PC-3 (cell line): ENCODE results near the gene SPINK4. TPM values are rescaled to one million over a fixed set of nuclear protein-coding genes. Genes with fewer than 3 reads are reported as not detected.
A peak's percentile ranks its signal among the peaks of the same experiment; 100 is the strongest.

Experiments used
- ATAC-seq: fragments of 200-7000 bp; cut with Tn5 transposase; 2 replicates; pipeline ENCODE4 v1.9.1; 2020; ENCODE audit warnings: mild to moderate bottlenecking, moderate library complexity
- Bru-seq: library from RNA; stranded (reverse); fragments of 400-500 nt; gene quantifications from one replicate; lab custom pipeline; 2021; lab: Mats Ljungman, UMichigan
- BruChase-seq, 2 experiments: library from RNA; stranded (reverse); fragments of 400-500 nt; gene quantifications; one replicate each; lab custom pipeline; 2021; lab: Mats Ljungman, UMichigan
- BruUV-seq: library from RNA; stranded (reverse); fragments of 400-500 nt; replicated peaks from 2 replicates; lab custom pipeline; 2021; lab: Mats Ljungman, UMichigan
- CTCF ChIA-PET: fragments of 300-600 bp; sonication (Branson Sonifier 250); formaldehyde crosslinking; loops from one replicate; lab custom pipeline; 2022; ENCODE audit warnings: antibody characterized with exemption; lab: Charles Lee
- POLR2A ChIA-PET: fragments of 300-600 bp; sonication (Branson Sonifier 250); formaldehyde crosslinking; loops from one replicate; lab custom pipeline; 2022; ENCODE audit warnings: antibody characterized with exemption; ENCODE audit not compliant: unreplicated experiment; lab: Charles Lee
- DNase-seq: peaks from one replicate; pipeline ENCODE4 v3.0.0-alpha.2; 2015
- H2AFZ ChIP-seq: fragments of 300-600 bp; sonication (generic); 2 replicates; pipeline ENCODE4 v1.6.0; 2016; ENCODE audit warnings: antibody characterized with exemption, low read length
- H3F3A ChIP-seq: fragments of 300-600 bp; sonication (generic); one replicate; pipeline ENCODE4 v1.6.0; 2017; ENCODE audit warnings: antibody characterized with exemption, low read length, control low read depth, mild to moderate bottlenecking; ENCODE audit not compliant: unreplicated experiment
- H3K27ac ChIP-seq: fragments of 300-600 bp; sonication (generic); 2 replicates; pipeline ENCODE4 v1.5.1; 2016; ENCODE audit warnings: mild to moderate bottlenecking, low read length
- H3K27me3 ChIP-seq: fragments of 300-600 bp; sonication (generic); 2 replicates; pipeline ENCODE4 v1.6.1; 2016; ENCODE audit warnings: low read length, mixed read lengths
- H3K36me3 ChIP-seq: fragments of 300-600 bp; sonication (generic); 2 replicates; pipeline ENCODE4 v1.6.1; 2016; ENCODE audit warnings: low read depth, mixed run types, low read length, mixed read lengths
- H3K4me1 ChIP-seq: fragments of 300-600 bp; sonication (generic); 2 replicates; pipeline ENCODE4 v1.5.1; 2016; ENCODE audit warnings: low read length; ENCODE audit not compliant: insufficient read depth
- H3K4me2 ChIP-seq: fragments of 300-600 bp; sonication (generic); 2 replicates; pipeline ENCODE4 v1.6.0; 2016; ENCODE audit warnings: low read length
- H3K4me3 ChIP-seq: fragments of 300-600 bp; sonication (generic); 2 replicates; pipeline ENCODE4 v1.5.1; 2016; ENCODE audit warnings: mild to moderate bottlenecking, low read length, mixed read lengths
- H3K79me2 ChIP-seq: fragments of 300-600 bp; sonication (generic); 2 replicates; pipeline ENCODE4 v1.6.1; 2017; ENCODE audit warnings: low read length, mixed read lengths
- H3K9ac ChIP-seq: fragments of 300-600 bp; sonication (generic); 2 replicates; pipeline ENCODE4 v1.6.0; 2016; ENCODE audit warnings: mild to moderate bottlenecking, low read length
- H3K9me2 ChIP-seq: fragments of 300-600 bp; sonication (generic); replicated peaks from 2 replicates; pipeline ENCODE4 v1.6.1; 2016; ENCODE audit warnings: mixed run types, low read length, mixed read lengths
- H3K9me3 ChIP-seq: fragments of 300-600 bp; sonication (generic); 2 replicates; pipeline ENCODE4 v1.6.1; 2016; ENCODE audit warnings: low read length, mixed read lengths
- H4K20me1 ChIP-seq: fragments of 300-600 bp; sonication (generic); 2 replicates; pipeline ENCODE4 v1.6.1; 2016; ENCODE audit warnings: low read length, mixed read lengths
- EZH2 ChIP-seq: fragments of 300-600 bp; sonication (generic); IDR thresholded peaks from one replicate; pipeline ENCODE4 v1.6.1; 2017; ENCODE audit warnings: antibody characterized with exemption, mild to moderate bottlenecking, low read length; ENCODE audit not compliant: unreplicated experiment
- EZH2phosphoT487 ChIP-seq: fragments of 300-600 bp; sonication (generic); IDR thresholded peaks from 2 replicates; pipeline ENCODE4 v1.6.1; 2018; ENCODE audit warnings: mild to moderate bottlenecking, antibody characterized with exemption, low read length, borderline replicate concordance
- intact Hi-C: fragments of 100-400 bp; cut with micrococcal nuclease; formaldehyde crosslinking; loops from 2 replicates; pipeline ENCODE4 v1.9.0; 2023
- long read RNA-seq: library from polyadenylated mRNA; unstranded; transcript quantifications from one replicate; pipeline ENCODE4 v2.0.0, GENCODE V29; 2021; ENCODE audit not compliant: unreplicated experiment
- total RNA-seq: library from RNA; depleted of rRNA; stranded (reverse); fragments of >200 nt; gene quantifications from 2 replicates; pipeline ENCODE4 v1.2.3, GENCODE V29; 2014; rRNA removed
- TF ChIP-seq, protein P1 (sequence below): fragments of 300-600 bp; sonication (generic); conservative IDR thresholded peaks from 2 replicates; pipeline ENCODE4 v1.5.1; 2017; ENCODE audit warnings: antibody characterized with exemption, low read depth, mild to moderate bottlenecking, low read length

Gene SPINK4
- total RNA-seq = not detected in 2 replicates
- Bru-seq, nascent RNA = percentile 3 among the genes with signal in this experiment
- not detected for BruChase-seq, experiment 1, labeled RNA remaining after a 6-hour chase
- not detected for BruChase-seq, experiment 2, labeled RNA remaining after a 2-hour chase
- long read RNA-seq = 0 reads

- Histone ChIP-seq H3K9me3 (no peaks in the 10 kb centered on the region), H3F3A (no peaks in the 10 kb centered on the region), H3K4me3 (no peak within 1 kb of the TSS), H3K4me1 (peaks cover 3% of the 10 kb centered on the region), H3K9ac (no peak within 1 kb of the TSS), H3K27me3 (no peaks in the 10 kb centered on the region), H3K36me3 (no peaks in the 10 kb centered on the region), H2AFZ (no peak within 1 kb of the TSS), H3K4me2 (no peak within 1 kb of the TSS), H4K20me1 (no peaks in the 10 kb centered on the region), H3K9me2 (no peaks in the 10 kb centered on the region), H3K27ac (no peak within 1 kb of the TSS), H3K79me2 (no peaks in the 10 kb centered on the region)
- intact Hi-C loops = no loop called here
- ChIA-PET CTCF (no interaction called here), POLR2A (no interaction called here)
- ATAC-seq = no peak
- TF ChIP-seq EZH2 = no peak
- TF ChIP-seq, protein P1, sequence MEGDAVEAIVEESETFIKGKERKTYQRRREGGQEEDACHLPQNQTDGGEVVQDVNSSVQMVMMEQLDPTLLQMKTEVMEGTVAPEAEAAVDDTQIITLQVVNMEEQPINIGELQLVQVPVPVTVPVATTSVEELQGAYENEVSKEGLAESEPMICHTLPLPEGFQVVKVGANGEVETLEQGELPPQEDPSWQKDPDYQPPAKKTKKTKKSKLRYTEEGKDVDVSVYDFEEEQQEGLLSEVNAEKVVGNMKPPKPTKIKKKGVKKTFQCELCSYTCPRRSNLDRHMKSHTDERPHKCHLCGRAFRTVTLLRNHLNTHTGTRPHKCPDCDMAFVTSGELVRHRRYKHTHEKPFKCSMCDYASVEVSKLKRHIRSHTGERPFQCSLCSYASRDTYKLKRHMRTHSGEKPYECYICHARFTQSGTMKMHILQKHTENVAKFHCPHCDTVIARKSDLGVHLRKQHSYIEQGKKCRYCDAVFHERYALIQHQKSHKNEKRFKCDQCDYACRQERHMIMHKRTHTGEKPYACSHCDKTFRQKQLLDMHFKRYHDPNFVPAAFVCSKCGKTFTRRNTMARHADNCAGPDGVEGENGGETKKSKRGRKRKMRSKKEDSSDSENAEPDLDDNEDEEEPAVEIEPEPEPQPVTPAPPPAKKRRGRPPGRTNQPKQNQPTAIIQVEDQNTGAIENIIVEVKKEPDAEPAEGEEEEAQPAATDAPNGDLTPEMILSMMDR = no peak
- no peak for TF ChIP-seq EZH2phosphoT487
- no TSS peak for BruUV-seq
- no peak for DNase-seq
Measured at GRCh38 chr9:33239921-33240320, at the start of gene SPINK4. TSS of gene SPINK4 (plus strand) at chr9:33240167. CDS start at chr9:33240209, 42 bp downstream.

DNA sequence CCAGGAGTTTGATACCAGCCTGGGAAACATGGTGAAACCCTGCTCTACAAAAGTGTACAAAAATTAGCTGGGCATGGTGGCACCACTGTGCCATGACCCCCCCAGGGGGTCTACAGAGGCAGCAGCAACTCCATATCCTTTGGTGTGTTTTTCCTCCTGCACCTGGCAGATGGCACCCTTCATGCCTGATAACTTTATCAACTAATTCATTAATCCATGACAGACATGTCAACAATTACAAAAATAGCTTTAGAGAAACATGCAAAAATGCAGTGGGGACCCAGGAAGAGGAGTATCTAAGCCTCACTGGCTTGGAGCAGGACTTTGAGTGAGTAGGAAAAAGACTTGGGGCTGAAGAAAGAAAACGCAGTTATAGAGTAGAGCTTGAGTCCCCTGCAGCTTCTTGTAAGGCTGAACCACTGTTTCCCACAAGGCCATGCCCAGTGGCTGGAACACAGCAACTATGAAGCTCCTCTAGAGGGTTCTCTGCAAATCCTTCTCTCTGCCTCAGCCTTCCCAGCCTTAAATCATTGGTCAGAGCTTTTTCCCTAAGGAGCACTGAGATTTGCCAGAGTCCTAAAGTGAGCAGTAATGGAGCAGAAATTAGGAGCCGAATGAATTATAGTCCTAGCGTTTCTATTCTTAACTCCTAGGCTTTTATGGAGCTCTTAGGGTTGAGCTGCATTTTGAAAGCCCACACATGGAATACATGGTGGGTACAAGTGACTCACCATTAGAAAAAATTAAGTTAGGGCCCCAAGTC is 47.3 kb upstream of the SPINK4 start:
- H3K36me3 ChIP-seq = no peaks in the 10 kb centered on the region
- H3K9me2 ChIP-seq = no peaks in the 10 kb centered on the region
- H3K4me2 ChIP-seq = no peak overlapping the region
- no peak overlapping the region for H2AFZ ChIP-seq
- ATAC-seq (no peak), DNase-seq (no peak)
- CTCF ChIA-PET = no interaction called here
- no TSS peak for BruUV-seq
- H3F3A ChIP-seq = no peaks in the 10 kb centered on the region
- H3K4me3 ChIP-seq = no peak overlapping the region
- H3K79me2 ChIP-seq = no peaks in the 10 kb centered on the region
- TF ChIP-seq EZH2phosphoT487 (no peak), EZH2 (no peak)
- TF ChIP-seq, protein P1 = no peak
- intact Hi-C loops = no loop called here
- peaks cover 3% of the 10 kb centered on the region; the same call in 1 of the 2 replicates for H3K4me1 ChIP-seq
- POLR2A ChIA-PET = no interaction called here
- no peaks in the 10 kb centered on the region for H3K27me3 ChIP-seq
- H3K9ac ChIP-seq = no peak overlapping the region
- H3K9me3 ChIP-seq = no peaks in the 10 kb centered on the region
- H3K27ac ChIP-seq = no peak overlapping the region
- no peaks in the 10 kb centered on the region for H4K20me1 ChIP-seq

DNA sequence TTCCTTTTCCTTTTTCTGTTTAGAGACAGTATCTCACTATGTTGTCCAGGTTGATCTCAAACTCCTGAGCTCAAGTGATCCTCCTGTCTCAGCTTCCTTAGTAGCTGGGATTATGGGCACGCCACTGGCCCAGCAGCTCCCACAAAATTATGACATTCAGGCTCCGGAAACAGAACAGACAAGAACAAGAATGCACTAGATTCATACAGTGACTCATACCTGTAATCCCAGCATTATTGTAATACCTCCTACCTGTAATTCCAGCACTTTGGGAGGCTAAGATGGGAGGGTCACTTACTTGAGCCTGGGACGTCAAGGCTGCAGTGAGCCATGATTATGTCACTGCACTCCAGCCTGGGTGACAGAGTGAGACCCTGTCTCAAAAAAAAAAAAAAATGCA is 46.1 kb upstream of the SPINK4 start:
- TF ChIP-seq, protein P1 = no peak
- TF ChIP-seq EZH2phosphoT487 (no peak), EZH2 (no peak)
- peak; percentile 57 for DNase-seq
- intact Hi-C loops = no loop called here
- H3K4me2 ChIP-seq = no peak overlapping the region
- H3K36me3 ChIP-seq = no peaks in the 10 kb centered on the region
- no peaks in the 10 kb centered on the region for H3K9me3 ChIP-seq
- H3K79me2 ChIP-seq = no peaks in the 10 kb centered on the region
- no peaks in the 10 kb centered on the region for H3F3A ChIP-seq
- no peak; the same call in 1 of the 2 replicates for ATAC-seq
- H3K9ac ChIP-seq = no peak overlapping the region
- H3K4me1 ChIP-seq = peaks cover 3% of the 10 kb centered on the region; the same call in 1 of the 2 replicates
- ChIA-PET CTCF (no interaction called here), POLR2A (no interaction called here)
- no TSS peak for BruUV-seq
- no peaks in the 10 kb centered on the region for H4K20me1 ChIP-seq
- H3K4me3 ChIP-seq = no peak overlapping the region
- H3K27me3 ChIP-seq = no peaks in the 10 kb centered on the region
- no peak overlapping the region for H3K27ac ChIP-seq
- no peak overlapping the region for H2AFZ ChIP-seq
- no peaks in the 10 kb centered on the region for H3K9me2 ChIP-seq
